ENCODE results near the gene CMTM8. TPM values are rescaled to one million over a fixed set of nuclear protein-coding genes. Genes with fewer than 3 reads are reported as not detected.

The CMTM8 gene
- total and polyA plus RNA-seq, 7 donors = 0.49 to 7.9 (median 4.3) TPM; not detected in 1

- H3K9me3 ChIP-seq = no peaks in the 10 kb centered on the region
- no peak for DNase-seq
- no peaks in the 10 kb centered on the region for H3K36me3 ChIP-seq
- TF ChIP-seq POLR2A (IDR thresholded peaks at IDR 0.05) (no peak), EP300 (IDR thresholded peaks at IDR 0.05) (no peak), CTCF (IDR thresholded peaks at IDR 0.05) (no peak), POLR2AphosphoS5 (IDR thresholded peaks at IDR 0.05) (no peak)
- no peak overlapping the region for H3K27ac ChIP-seq
- no peaks in the 10 kb centered on the region for H3K27me3 ChIP-seq
- intact Hi-C loops (cut with DNase I) = loop anchor here (5.0 kb wide), 1 partner anchor 46 kb away; no protein-coding TSS in a partner anchor
- WGBS, 2 donors = 89 to 93% methylated on average over 2 of the region's 2 CpGs
- no peaks in the 10 kb centered on the region for H3K4me1 ChIP-seq
- no peak overlapping the region for H3K4me3 ChIP-seq
Observed at GRCh38 chr3:32353351-32353750, 114.9 kb downstream of the CMTM8 start.

- no peaks in the 10 kb centered on the region for H3K27me3 ChIP-seq
- TF ChIP-seq POLR2AphosphoS5 (IDR thresholded peaks at IDR 0.05) = no peak
- no peak for TF ChIP-seq EP300 (IDR thresholded peaks at IDR 0.05)
- TF ChIP-seq POLR2A (IDR thresholded peaks at IDR 0.05) = no peak
- TF ChIP-seq CTCF (IDR thresholded peaks at IDR 0.05) = no peak
- no peaks in the 10 kb centered on the region for H3K36me3 ChIP-seq
- no peaks in the 10 kb centered on the region for H3K4me1 ChIP-seq
- H3K4me3 ChIP-seq = no peak overlapping the region
- 59 to 65% methylated on average over 8 of the region's 8 CpGs for WGBS, 2 donors
- no peaks in the 10 kb centered on the region for H3K9me3 ChIP-seq
- DNase-seq = no peak
- intact Hi-C loops (cut with DNase I) = loop anchor here (5.0 kb wide), 1 partner anchor 47 kb away; no protein-coding TSS in a partner anchor
- no peak overlapping the region for H3K27ac ChIP-seq
Observed at GRCh38 chr3:32354362-32354778, 115.9 kb downstream of the CMTM8 start.

GRCh38 chr3:32355751-32356291, 117.3 kb downstream of the CMTM8 start:
- H3K27me3 ChIP-seq = no peaks in the 10 kb centered on the region

GRCh38 chr3:32359766-32360492, 121.4 kb downstream of the CMTM8 start:
- Histone ChIP-seq H3K9me3 (no peaks in the 10 kb centered on the region), H3K36me3 (no peaks in the 10 kb centered on the region), H3K4me3 (no peak overlapping the region), H3K4me1 (no peaks in the 10 kb centered on the region), H3K27ac (no peak overlapping the region), H3K27me3 (no peaks in the 10 kb centered on the region)
- DNase-seq = no peak
- intact Hi-C loops (cut with DNase I) = no loop called here
- TF ChIP-seq POLR2AphosphoS5 (IDR thresholded peaks at IDR 0.05) (no peak), POLR2A (IDR thresholded peaks at IDR 0.05) (no peak), CTCF (IDR thresholded peaks at IDR 0.05) (no peak), EP300 (IDR thresholded peaks at IDR 0.05) (no peak)
- WGBS, 2 donors = 93% methylated on average over 5 of the region's 5 CpGs

More at GRCh38 chr3:32355751-32356291, 117.3 kb downstream of the CMTM8 start:
- TF ChIP-seq POLR2A (IDR thresholded peaks at IDR 0.05) (no peak), EP300 (IDR thresholded peaks at IDR 0.05) (no peak), POLR2AphosphoS5 (IDR thresholded peaks at IDR 0.05) (no peak), CTCF (IDR thresholded peaks at IDR 0.05) (no peak)
- DNase-seq = no peak
- Histone ChIP-seq H3K9me3 (no peaks in the 10 kb centered on the region), H3K36me3 (no peaks in the 10 kb centered on the region), H3K27ac (no peak overlapping the region), H3K4me1 (no peaks in the 10 kb centered on the region), H3K4me3 (no peak overlapping the region)
- WGBS, 2 donors = 70 to 78% methylated on average over 8 of the region's 8 CpGs
- intact Hi-C loops (cut with DNase I) = no loop called here

Data from sigmoid colon (tissue), 7 donors.